MCF 10A (cell line): ENCODE data around the gene CCNQ. TPM values are rescaled to one million over a fixed set of nuclear protein-coding genes. Genes with fewer than 3 reads are reported as not detected.

Experiments used
- BruUV-seq: library from RNA; stranded (reverse); fragments of 400-500 nt; replicated peaks from 2 replicates; lab custom pipeline; 2021; lab: Mats Ljungman, UMichigan
- CTCF ChIA-PET: fragments of 300-600 bp; sonication (Branson Sonifier 250); formaldehyde crosslinking; extraction: SDS; loops from one replicate; lab custom pipeline; 2021; ENCODE audit warnings: antibody characterized with exemption, inconsistent platforms; lab: Yijun Ruan, JAX
- POLR2A ChIA-PET: fragments of 300-600, 350-650 bp; sonication (Branson Sonifier 250); formaldehyde crosslinking; extraction: SDS; loops from one replicate; lab custom pipeline; 2020; ENCODE audit warnings: antibody characterized with exemption, inconsistent platforms; lab: Yijun Ruan, JAX
- DNase-seq: peaks from one replicate; pipeline ENCODE4 v3.0.0-alpha.2; 2018; ENCODE audit not compliant: unreplicated experiment
- H3K27ac Mint-ChIP-seq: one replicate; pipeline ENCODE4 v1.8.0; 2022; ENCODE audit warnings: mild to moderate bottlenecking, low read depth, mixed read lengths; ENCODE audit not compliant: unreplicated experiment
- H3K27me3 Mint-ChIP-seq: one replicate; pipeline ENCODE4 v1.8.0; 2022; ENCODE audit warnings: mixed read lengths; ENCODE audit not compliant: insufficient read depth, unreplicated experiment
- H3K36me3 Mint-ChIP-seq: one replicate; pipeline ENCODE4 v1.8.0; 2022; ENCODE audit warnings: mild to moderate bottlenecking, moderate library complexity, mixed read lengths; ENCODE audit not compliant: insufficient read depth, unreplicated experiment
- H3K4me1 Mint-ChIP-seq: one replicate; pipeline ENCODE4 v1.8.0; 2022; ENCODE audit warnings: mixed read lengths; ENCODE audit not compliant: insufficient read depth, unreplicated experiment
- H3K4me3 Mint-ChIP-seq: one replicate; pipeline ENCODE4 v1.8.0; 2022; ENCODE audit warnings: mild to moderate bottlenecking, moderate library complexity, mixed read lengths; ENCODE audit not compliant: unreplicated experiment
- H3K9me3 Mint-ChIP-seq: one replicate; pipeline ENCODE4 v1.8.0; 2022; ENCODE audit warnings: mixed read lengths; ENCODE audit not compliant: unreplicated experiment
- CTCF ChIP-seq: fragments of 200-600 bp; IDR thresholded peaks from one replicate; pipeline ENCODE4 v1.8.0; 2022; ENCODE audit warnings: antibody characterized with exemption, mild to moderate bottlenecking; ENCODE audit not compliant: unreplicated experiment
- intact Hi-C: fragments of 100-400 bp; cut with micrococcal nuclease; formaldehyde crosslinking; loops from 2 replicates; pipeline ENCODE4 v1.14.1; 2022
- total RNA-seq: library from RNA; stranded (reverse); gene quantifications from 2 replicates; pipeline ENCODE4 v1.2.3, GENCODE V29; 2022

Gene CCNQ
- total RNA-seq, 1 experiment from 2014 or later = 21.7 TPM

GRCh38 chrX:153621949-153622598 is 23.1 kb upstream of the CCNQ start:
- H3K36me3 Mint-ChIP-seq = peaks cover 6% of the 10 kb centered on the region
- H3K27me3 Mint-ChIP-seq = peaks cover 26% of the 10 kb centered on the region
- no peaks in the 10 kb centered on the region for H3K4me1 Mint-ChIP-seq
- no peak for DNase-seq
- no peak overlapping the region for H3K27ac Mint-ChIP-seq
- BruUV-seq = no TSS peak
- H3K4me3 Mint-ChIP-seq = no peak overlapping the region
- TF ChIP-seq CTCF = no peak
- POLR2A ChIA-PET = no interaction called here
- CTCF ChIA-PET = interaction anchor here (0.8 to 1.5 kb wide), 3 partner anchors 17 to 45 kb away, joined by 3 to 5 read pairs (median 4); no protein-coding TSS in a partner anchor
- intact Hi-C loops = no loop called here
- no peaks in the 10 kb centered on the region for H3K9me3 Mint-ChIP-seq

- intact Hi-C loops = no loop called here
- no peak for DNase-seq
- no peak overlapping the region for H3K27ac Mint-ChIP-seq
- H3K9me3 Mint-ChIP-seq = no peaks in the 10 kb centered on the region
- no peaks in the 10 kb centered on the region for H3K4me1 Mint-ChIP-seq
- POLR2A ChIA-PET = no interaction called here
- no TSS peak for BruUV-seq
- TF ChIP-seq CTCF = no peak
- CTCF ChIA-PET = interaction anchor here (2.2 kb wide), 1 partner anchor 11 kb away, joined by 9 read pairs; no protein-coding TSS in a partner anchor
- H3K4me3 Mint-ChIP-seq = no peak overlapping the region
- H3K36me3 Mint-ChIP-seq = peaks cover 6% of the 10 kb centered on the region
- peaks cover 29% of the 10 kb centered on the region for H3K27me3 Mint-ChIP-seq
Measured at GRCh38 chrX:153620576-153620975, 21.6 kb upstream of the CCNQ start.

DNA sequence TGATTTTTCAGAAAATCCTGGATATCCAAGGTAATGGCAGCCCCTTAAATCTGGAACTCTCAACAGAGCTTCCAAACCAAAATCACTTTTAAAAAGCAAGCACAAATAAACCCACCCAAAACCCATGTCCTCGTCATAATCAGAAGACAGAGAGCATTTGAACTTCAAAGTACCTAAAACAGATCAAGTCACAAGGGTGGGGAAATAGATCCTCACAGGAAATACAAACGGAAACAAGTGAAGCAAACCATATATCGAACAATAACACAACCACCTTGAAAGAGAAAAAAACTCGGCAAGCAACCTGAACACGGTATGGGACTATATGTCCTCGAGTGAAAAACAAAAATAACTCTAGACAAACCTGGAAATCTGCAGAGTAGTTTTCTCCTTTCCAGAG is 15.9 kb upstream of the CCNQ start:
- no peak for TF ChIP-seq CTCF
- ChIA-PET CTCF (interaction anchor here (0.7 kb wide), 1 partner anchor 46 kb away, joined by 3 read pairs; no protein-coding TSS in a partner anchor), POLR2A (interaction anchor here (0.7 kb wide), 1 partner anchor 72 kb away, joined by 3 read pairs; no protein-coding TSS in a partner anchor)
- Mint-ChIP-seq H3K4me3 (no peak overlapping the region), H3K9me3 (peaks cover 7% of the 10 kb centered on the region), H3K4me1 (no peaks in the 10 kb centered on the region), H3K27ac (no peak overlapping the region), H3K27me3 (peaks cover 43% of the 10 kb centered on the region), H3K36me3 (no peaks in the 10 kb centered on the region)
- DNase-seq = no peak
- no TSS peak for BruUV-seq
- intact Hi-C loops = no loop called here

DNA sequence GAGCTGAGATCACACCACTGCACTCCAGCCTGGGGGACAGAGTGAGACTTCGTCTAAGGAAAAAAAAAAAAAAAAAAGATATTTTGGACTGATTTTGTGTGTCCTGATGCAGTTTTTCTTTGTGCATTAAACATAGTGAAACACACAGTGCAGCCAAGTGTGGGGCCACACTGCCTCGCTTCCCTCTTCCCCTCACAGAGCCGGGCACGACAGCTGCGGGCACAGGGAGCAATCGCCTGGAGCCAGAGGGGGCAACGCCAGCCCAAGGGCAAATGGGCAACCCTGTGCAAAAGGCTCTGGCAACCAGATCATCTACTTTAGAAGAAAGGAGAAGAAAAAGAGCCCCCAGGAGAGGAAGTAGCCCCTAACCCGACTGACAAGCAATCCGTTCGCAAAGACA is 13.5 kb upstream of the CCNQ start:
- H3K4me1 Mint-ChIP-seq = no peaks in the 10 kb centered on the region
- no peak for TF ChIP-seq CTCF
- intact Hi-C loops = no loop called here
- BruUV-seq = no TSS peak
- no peak for DNase-seq
- CTCF ChIA-PET = interaction anchor here (0.7 to 5.5 kb wide), 3 partner anchors 9 to 440 kb away, joined by 3 to 45 read pairs (median 4); no protein-coding TSS in a partner anchor
- H3K9me3 Mint-ChIP-seq = peaks cover 7% of the 10 kb centered on the region
- POLR2A ChIA-PET = no interaction called here
- H3K27ac Mint-ChIP-seq = no peak overlapping the region
- peaks cover 29% of the 10 kb centered on the region for H3K27me3 Mint-ChIP-seq
- H3K4me3 Mint-ChIP-seq = no peak overlapping the region
- no peaks in the 10 kb centered on the region for H3K36me3 Mint-ChIP-seq
